Duodenal mucosa (tissue), 2 donors: Measurements from ENCODE around the gene TRMT61A.
A peak's percentile ranks its signal among the peaks of the same experiment; 100 is the strongest.

Experiments
- H3K27ac ChIP-seq: one replicate; pipeline ENCODE4 v1.7.0; 2013; ENCODE audit warnings: low read depth, low read length
- H3K27me3 ChIP-seq, 2 donors: one replicate each; pipeline ENCODE4 v1.7.0; 2013; ENCODE audit warnings: low read length in 2 of 2, control low read depth in 1 of 2; ENCODE audit not compliant: insufficient read depth in 2 of 2, control insufficient read depth in 1 of 2
- H3K36me3 ChIP-seq, 2 donors: one replicate each; pipeline ENCODE4 v1.7.0; 2013; ENCODE audit warnings: low read length in 2 of 2, control low read depth in 1 of 2; ENCODE audit not compliant: insufficient read depth in 2 of 2, control insufficient read depth in 1 of 2
- H3K4me1 ChIP-seq, 2 donors: one replicate each; pipeline ENCODE4 v1.7.0; 2013; ENCODE audit warnings: low read length in 2 of 2, control low read depth in 1 of 2; ENCODE audit not compliant: insufficient read depth in 2 of 2, control insufficient read depth in 1 of 2
- H3K4me3 ChIP-seq, 2 donors: one replicate each; pipeline ENCODE4 v1.7.0; 2013; ENCODE audit warnings: low read length in 2 of 2, low read depth in 1 of 2
- H3K9ac ChIP-seq, 2 donors: one replicate each; pipeline ENCODE4 v1.7.0; 2013; ENCODE audit warnings: low read length in 2 of 2, low read depth in 1 of 2
- H3K9me3 ChIP-seq, 2 donors: one replicate each; pipeline ENCODE4 v1.7.0; 2013; ENCODE audit warnings: low read length in 2 of 2, control low read depth in 1 of 2; ENCODE audit not compliant: control insufficient read depth in 1 of 2

TRMT61A gene

GRCh38 chr14:103542605-103543088 lies 13.7 kb downstream of the TRMT61A start:
- Histone ChIP-seq H3K4me1 (peaks cover 9 to 25% of the 10 kb centered on the region in 2 donors), H3K27ac (no peak overlapping the region), H3K36me3 (no peaks in the 10 kb centered on the region), H3K4me3 (peak overlapping the region in 1 of 2 donors; percentile 22), H3K9me3 (no peaks in the 10 kb centered on the region), H3K9ac (no peak overlapping the region), H3K27me3 (peaks cover 5 to 7% of the 10 kb centered on the region in 2 donors)

DNA sequence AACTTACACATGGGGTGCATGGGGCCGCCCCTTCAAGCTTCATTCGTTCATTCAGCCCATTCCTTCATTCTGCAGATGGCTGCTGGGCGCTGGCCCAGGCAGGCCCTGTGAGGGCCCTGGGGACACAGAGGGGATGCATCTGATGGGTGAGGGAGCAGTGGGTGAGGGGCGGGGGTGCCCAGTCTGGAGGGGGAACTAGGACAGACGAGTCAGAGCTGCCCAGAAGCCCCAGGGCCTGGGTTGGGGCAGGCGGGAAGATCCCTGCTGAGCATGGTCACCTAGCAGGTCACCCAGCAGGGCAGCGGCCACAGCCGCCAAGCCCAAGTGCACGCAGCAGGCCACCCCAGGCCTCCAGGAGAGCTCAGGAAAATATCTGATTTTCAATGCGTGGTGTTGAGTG lies 14.1 kb downstream of the TRMT61A start:
- Histone ChIP-seq H3K27ac (no peak overlapping the region), H3K9ac (no peak overlapping the region), H3K4me1 (peaks cover 9 to 25% of the 10 kb centered on the region in 2 donors), H3K9me3 (no peaks in the 10 kb centered on the region), H3K4me3 (no peak overlapping the region), H3K27me3 (peaks cover 5 to 7% of the 10 kb centered on the region in 2 donors), H3K36me3 (no peaks in the 10 kb centered on the region)

GRCh38 chr14:103543721-103544387 lies 14.9 kb downstream of the TRMT61A start:
- peaks cover 5 to 7% of the 10 kb centered on the region in 2 donors for H3K27me3 ChIP-seq
- peaks cover 9 to 22% of the 10 kb centered on the region in 2 donors for H3K4me1 ChIP-seq
- no peak overlapping the region for H3K9ac ChIP-seq
- H3K9me3 ChIP-seq = no peaks in the 10 kb centered on the region
- no peaks in the 10 kb centered on the region for H3K36me3 ChIP-seq
- H3K27ac ChIP-seq = no peak overlapping the region
- no peak overlapping the region for H3K4me3 ChIP-seq

DNA sequence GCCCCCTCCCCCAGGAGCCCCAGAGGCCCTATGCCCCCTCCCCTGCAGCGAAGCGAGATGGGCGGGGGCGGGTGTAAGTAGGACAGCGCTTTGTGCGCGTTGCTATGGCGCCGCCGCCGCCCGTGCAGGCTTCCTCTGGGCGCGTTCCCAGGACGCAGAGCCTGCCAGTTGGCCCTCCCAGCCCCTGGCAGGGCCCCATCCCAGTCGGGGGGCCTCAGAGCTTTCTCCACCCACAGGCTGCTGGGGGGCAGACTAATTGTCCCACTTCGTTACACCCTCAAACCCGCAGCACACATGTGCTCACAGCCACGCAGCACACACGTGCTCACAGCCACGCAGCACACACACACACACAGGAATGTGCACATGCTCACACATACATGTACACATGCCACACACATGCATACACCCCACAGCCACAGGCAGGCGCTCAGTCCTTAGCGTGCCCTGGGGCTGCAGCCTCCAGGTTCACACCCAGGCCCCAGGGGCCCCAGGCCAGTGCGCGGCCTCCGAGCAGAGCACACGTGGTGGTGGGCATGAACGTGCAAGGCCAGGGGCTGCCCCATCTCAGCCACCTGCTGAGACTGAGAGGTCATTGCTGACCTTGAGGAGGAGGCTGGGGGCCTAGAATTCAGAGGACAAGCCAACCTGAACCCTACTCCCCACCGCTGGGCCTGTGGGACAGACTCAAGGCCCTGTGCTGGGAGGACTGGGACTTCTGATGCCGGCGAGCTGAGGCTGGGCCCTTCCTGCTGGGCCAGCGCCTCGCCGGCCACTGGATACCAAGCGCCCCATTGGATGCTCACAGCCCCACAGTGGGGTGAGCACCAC lies 15.6 kb downstream of the TRMT61A start:
- no peak overlapping the region for H3K4me3 ChIP-seq
- H3K27ac ChIP-seq = no peak overlapping the region
- no peaks in the 10 kb centered on the region for H3K27me3 ChIP-seq
- H3K9ac ChIP-seq = no peak overlapping the region
- H3K36me3 ChIP-seq = no peaks in the 10 kb centered on the region
- peaks cover 9 to 22% of the 10 kb centered on the region in 2 donors for H3K4me1 ChIP-seq
- H3K9me3 ChIP-seq = no peaks in the 10 kb centered on the region

- no peaks in the 10 kb centered on the region for H3K27me3 ChIP-seq
- no peak overlapping the region for H3K27ac ChIP-seq
- H3K4me1 ChIP-seq = peaks cover 6 to 18% of the 10 kb centered on the region in 2 donors
- no peak overlapping the region for H3K4me3 ChIP-seq
- H3K9me3 ChIP-seq = no peaks in the 10 kb centered on the region
- H3K9ac ChIP-seq = no peak overlapping the region
- no peaks in the 10 kb centered on the region for H3K36me3 ChIP-seq
These were observed 16.4 kb downstream of the TRMT61A start for GRCh38 chr14:103545219-103545914.

DNA sequence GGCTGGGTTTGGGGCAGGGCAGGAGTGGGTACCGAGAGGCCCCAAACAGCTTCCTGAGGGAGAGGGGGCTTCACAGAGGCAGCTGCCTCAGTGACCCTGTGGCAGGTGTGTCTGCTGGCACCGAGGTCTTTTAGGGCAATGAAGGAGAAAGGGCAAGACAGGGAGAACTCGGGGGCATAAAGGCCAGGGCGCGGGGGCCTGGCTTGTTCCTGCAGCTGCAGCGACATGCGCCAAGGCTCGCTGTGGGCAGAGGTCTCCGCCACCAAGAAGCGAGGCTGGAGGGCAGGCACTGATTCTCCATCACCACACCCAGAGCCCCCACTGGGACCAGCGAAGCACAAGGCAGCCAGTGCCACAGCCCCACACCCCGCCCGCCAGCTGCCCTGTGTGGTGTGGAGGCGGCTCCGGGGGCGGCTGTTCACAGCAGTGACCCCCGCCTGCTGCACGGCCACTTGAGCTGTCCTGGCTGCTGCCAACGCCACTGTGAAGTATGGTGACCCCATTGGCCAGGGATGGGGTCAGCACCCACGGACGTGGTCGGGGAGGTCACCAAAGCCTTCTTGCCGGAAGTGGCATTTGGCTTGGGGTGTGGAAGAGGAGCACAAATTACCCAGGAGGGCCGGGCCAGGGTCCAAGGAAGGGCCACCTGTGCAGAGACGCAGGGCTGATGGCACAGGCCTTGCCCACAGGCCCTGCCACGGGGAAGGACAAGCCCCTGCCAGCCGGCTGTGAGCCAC lies 17.1 kb downstream of the TRMT61A start:
- H3K4me3 ChIP-seq = no peak overlapping the region
- H3K9ac ChIP-seq = no peak overlapping the region
- H3K9me3 ChIP-seq = no peaks in the 10 kb centered on the region
- peaks cover 0 to 18% of the 10 kb centered on the region in 2 donors for H3K4me1 ChIP-seq
- H3K27ac ChIP-seq = no peak overlapping the region
- H3K27me3 ChIP-seq = no peaks in the 10 kb centered on the region
- no peaks in the 10 kb centered on the region for H3K36me3 ChIP-seq

DNA sequence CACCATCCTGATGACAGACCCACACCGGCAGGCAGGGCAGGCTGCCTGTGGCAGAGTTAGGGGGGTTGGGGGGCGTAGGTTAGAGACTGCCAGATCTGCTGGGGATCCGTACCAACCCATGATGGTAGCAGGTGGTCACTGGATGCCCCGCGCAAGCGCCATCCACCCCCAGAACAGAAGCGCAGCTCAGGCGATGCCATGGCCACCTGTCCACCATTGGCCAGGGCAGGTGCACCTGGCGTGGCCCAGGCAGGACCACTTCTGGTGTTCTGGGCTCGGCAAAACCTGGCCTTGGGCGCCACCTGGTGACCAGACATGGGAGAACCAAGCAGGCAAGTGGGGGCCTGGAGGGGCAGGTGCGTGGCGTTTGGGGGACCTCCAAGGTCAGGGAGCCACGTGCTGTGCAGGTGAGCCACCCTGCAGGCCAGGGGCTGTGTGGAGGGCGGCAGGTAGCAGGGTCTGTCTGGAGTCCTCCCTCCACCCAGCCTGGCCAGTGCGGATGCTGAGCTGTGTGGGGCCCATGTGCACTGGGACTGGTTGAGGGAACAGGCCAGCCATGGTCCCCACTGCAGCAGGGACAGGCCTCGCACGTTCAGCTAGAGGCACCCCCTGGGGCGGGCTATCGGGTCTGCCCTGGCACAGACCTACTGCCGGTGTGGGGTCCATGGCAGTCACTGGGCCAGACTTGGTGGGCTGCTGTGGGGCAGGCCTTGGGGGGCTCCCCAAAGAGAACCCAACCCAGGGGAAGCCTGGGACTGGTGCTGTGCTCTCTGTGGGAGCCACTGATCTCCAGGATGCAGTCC lies 17.9 kb downstream of the TRMT61A start:
- Histone ChIP-seq H3K9me3 (no peaks in the 10 kb centered on the region), H3K9ac (no peak overlapping the region), H3K36me3 (no peaks in the 10 kb centered on the region), H3K27ac (no peak overlapping the region), H3K4me1 (peaks cover 0 to 18% of the 10 kb centered on the region in 2 donors), H3K27me3 (no peaks in the 10 kb centered on the region), H3K4me3 (no peak overlapping the region)

GRCh38 chr14:103547455-103547940 lies 18.5 kb downstream of the TRMT61A start:
- Histone ChIP-seq H3K9ac (no peak overlapping the region), H3K4me3 (no peak overlapping the region), H3K36me3 (no peaks in the 10 kb centered on the region), H3K27me3 (no peaks in the 10 kb centered on the region), H3K4me1 (peaks cover 0 to 15% of the 10 kb centered on the region in 2 donors), H3K9me3 (no peaks in the 10 kb centered on the region), H3K27ac (no peak overlapping the region)

GRCh38 chr14:103547941-103548462 lies 19.0 kb downstream of the TRMT61A start:
- Histone ChIP-seq H3K4me1 (peaks cover 0 to 11% of the 10 kb centered on the region in 2 donors), H3K27ac (no peak overlapping the region), H3K9ac (no peak overlapping the region), H3K4me3 (no peak overlapping the region), H3K27me3 (no peaks in the 10 kb centered on the region), H3K9me3 (no peaks in the 10 kb centered on the region), H3K36me3 (no peaks in the 10 kb centered on the region)
